K562 (cell line): ENCODE results near the gene SLC1A5. TPM values are rescaled to one million over a fixed set of nuclear protein-coding genes. Genes with fewer than 3 reads are reported as not detected.

Experiments used
- CHD7 ChIP-seq: fragments of 200-600 bp; sonication (generic); IDR thresholded peaks from one replicate; pipeline ENCODE4 v1.6.1; 2012; ENCODE audit warnings: mild to moderate bottlenecking, low read depth, low read length, inconsistent platforms
- FOXA3 ChIP-seq, 2 experiments: fragments of 450-650 bp in 1 of 2; sonication (generic) in 1 of 2; formaldehyde crosslinking; IDR thresholded peaks in 1 of 2; conservative IDR thresholded peaks in 1 of 2; 2 replicates each; pipeline versions ENCODE4 v1.4.0 to v1.8.0; 2020 to 2022; ENCODE audit warnings: mild to moderate bottlenecking in 2 of 2, missing genetic modification reagents in 1 of 2
- HNRNPH1 ChIP-seq: fragments of 200-400 bp; formaldehyde crosslinking; optimal IDR thresholded peaks from 2 replicates; pipeline ENCODE3; 2017; ENCODE audit warnings: low read depth, mild to moderate bottlenecking, low read length, moderate library complexity
- MBD2 ChIP-seq: sonication (generic); IDR thresholded peaks from 2 replicates; pipeline ENCODE4 v1.6.1; 2016; ENCODE audit warnings: low read depth, borderline replicate concordance
- RBBP5 ChIP-seq: fragments of 200-600 bp; sonication (generic); IDR thresholded peaks from 2 replicates; pipeline ENCODE4 v1.6.1; 2012; ENCODE audit warnings: borderline replicate concordance, mild to moderate bottlenecking, low read length, control low read depth, inconsistent platforms; ENCODE audit not compliant: insufficient read depth, poor library complexity, severe bottlenecking
- THAP12 ChIP-seq: fragments of 250-450 bp; sonication (Bioruptor Pico); IDR thresholded peaks from 2 replicates; pipeline ENCODE4 v1.9.0; 2021; ENCODE audit warnings: mild to moderate bottlenecking, inconsistent platforms
- ZNF740 ChIP-seq, 3 experiments: fragments of 200-800 bp in 1 of 3; sonication (Bioruptor generic) in 1 of 3; sonication (generic) in 1 of 3; formaldehyde crosslinking in 1 of 3; IDR thresholded peaks; 2 replicates each; pipeline versions ENCODE4 v1.6.1 to v1.8.0; 2016 to 2022; ENCODE audit warnings: mild to moderate bottlenecking in 2 of 3, missing compliant biosample characterization in 2 of 3, missing genetic modification characterization in 2 of 3, missing genetic modification reagents in 1 of 3
- ZNF785 ChIP-seq: fragments of 250-450 bp; sonication (Bioruptor Pico); IDR thresholded peaks from 2 replicates; pipeline ENCODE4 v1.4.0; 2020; ENCODE audit warnings: mild to moderate bottlenecking
- polyA plus RNA-seq, 8 experiments: library from polyadenylated mRNA; depleted of rRNA in 4 of 8; stranded (reverse) in 5 of 8; unstranded in 3 of 8; fragments of >200 nt; fragmentation: Nextera tagmentation in 2 of 8; fragmentation: Illumina TruSeq in 1 of 8; extraction: Ambion mirVana in 2 of 8; extraction: Trizol in 1 of 8; gene quantifications; 2 replicates each; pipeline versions ENCODE4 v1.2.1 to v1.2.3, GENCODE V29; 2011 to 2014; ENCODE audit warnings: inconsistent platforms in 1 of 8, missing spikeins in 1 of 8
- total RNA-seq, 7 experiments: library from RNA; depleted of rRNA in 6 of 7; stranded (reverse); fragments of >200 nt in 6 of 7; fragmentation: Illumina TruSeq in 2 of 7; extraction: Trizol in 2 of 7; gene quantifications; 2 replicates each; pipeline versions ENCODE4 v1.2.1 to v1.2.3, GENCODE V29; 2011 to 2021; ENCODE audit warnings: low replicate concordance in 1 of 7
- TF ChIP-seq, protein P1 (sequence below): fragments of 450-650 bp; IDR thresholded peaks from 2 replicates; pipeline ENCODE4 v1.6.1; 2016; ENCODE audit warnings: low read depth, mild to moderate bottlenecking, moderate library complexity

Gene SLC1A5
- total and polyA plus RNA-seq, 9 of the 15 experiments (the other 6 are each of a cell fraction or from before 2014, with no cell fraction given), result 31.2 to 417 (median 134) TPM

GRCh38 chr19:46788262-46788967 lies at the start of gene SLC1A5 (continued):
- no peak for TF ChIP-seq CHD7
- no peak for TF ChIP-seq HNRNPH1
- no peak for TF ChIP-seq ZNF785
- no peak for TF ChIP-seq ZNF740 (CRISPR knock-in tag; IDR thresholded peaks at IDR 0.05)
- no peak for TF ChIP-seq ZNF740 (tag; IDR thresholded peaks at IDR 0.05)
- no peak for TF ChIP-seq RBBP5
- TF ChIP-seq MBD2, result peak; percentile 92
- TF ChIP-seq, protein P1, sequence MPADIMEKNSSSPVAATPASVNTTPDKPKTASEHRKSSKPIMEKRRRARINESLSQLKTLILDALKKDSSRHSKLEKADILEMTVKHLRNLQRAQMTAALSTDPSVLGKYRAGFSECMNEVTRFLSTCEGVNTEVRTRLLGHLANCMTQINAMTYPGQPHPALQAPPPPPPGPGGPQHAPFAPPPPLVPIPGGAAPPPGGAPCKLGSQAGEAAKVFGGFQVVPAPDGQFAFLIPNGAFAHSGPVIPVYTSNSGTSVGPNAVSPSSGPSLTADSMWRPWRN, result no peak
- peak in 1 of 2 experiments; percentile 77; a peak in 1 of 4 replicates for TF ChIP-seq FOXA3 (CRISPR knock-in tag; conservative IDR thresholded peaks at IDR 0.05 in 1 of 2, IDR thresholded peaks at IDR 0.05 in 1 of 2)
- peak; percentile 83 for TF ChIP-seq THAP12
